ENCODE results near the gene HLF. TPM values are rescaled to one million over a fixed set of nuclear protein-coding genes. Genes with fewer than 3 reads are reported as not detected.

HLF gene
- total RNA-seq, 1 experiment from 2014 or later: 0.02 TPM

DNA sequence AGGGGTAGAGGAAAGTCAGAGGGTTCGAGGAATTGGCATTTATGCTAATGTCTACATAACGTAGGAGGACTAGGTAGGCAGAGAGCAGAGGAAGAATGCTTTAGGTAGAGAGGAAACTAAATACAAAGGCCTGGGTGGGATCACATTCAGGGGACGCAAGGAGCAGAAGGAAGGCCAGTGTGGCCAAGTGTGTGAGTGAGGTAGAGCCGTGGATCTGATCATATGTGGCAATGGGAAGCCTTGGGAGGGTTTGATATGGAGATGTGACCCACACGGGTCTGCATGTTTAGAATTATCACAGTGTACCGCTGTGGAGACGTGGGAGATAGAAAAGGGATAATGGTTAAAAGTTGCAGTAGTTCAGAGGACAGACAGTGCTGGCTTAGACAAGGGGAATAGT, 43.1 kb downstream of the HLF start:
- DNase-seq (ENCODE audit: low read depth): no peak

DNA sequence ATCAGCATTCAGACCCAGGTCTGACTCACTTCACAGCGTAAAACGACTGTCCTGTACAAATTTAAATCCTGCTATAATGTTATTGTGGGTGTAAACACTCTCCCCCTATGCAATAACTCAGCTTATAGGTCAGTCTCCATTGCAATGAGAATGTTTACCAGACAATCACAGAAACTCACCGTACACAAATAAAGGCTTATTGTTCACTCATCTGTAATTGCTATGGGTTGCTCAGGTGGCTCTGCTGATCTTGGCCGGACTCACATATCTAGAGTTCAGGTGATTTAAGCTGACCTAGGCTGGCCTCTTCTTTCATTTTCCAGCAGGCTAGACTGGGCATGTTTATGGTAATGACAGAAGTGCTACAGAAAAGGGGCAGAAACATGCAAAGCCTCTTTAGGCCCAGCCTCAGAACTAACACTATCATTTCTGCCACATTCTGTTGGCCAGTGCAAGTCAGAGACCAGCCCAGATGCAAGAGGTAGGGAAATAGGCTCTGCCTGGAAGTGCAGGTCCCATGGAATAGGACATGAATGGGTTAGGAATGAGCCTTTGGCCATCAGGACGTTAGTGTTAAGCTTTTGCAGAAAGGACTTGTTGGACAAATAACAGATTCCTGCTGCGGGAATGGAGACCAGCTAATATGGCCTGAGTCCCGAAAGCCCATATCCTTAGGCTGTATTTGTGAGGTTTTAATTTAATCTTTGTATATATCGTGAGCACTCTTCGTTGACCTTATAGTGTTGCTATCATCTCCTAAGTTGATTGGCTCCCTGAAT, 44.0 kb downstream of the HLF start:
- no peak for DNase-seq (ENCODE audit: low read depth)

DNA sequence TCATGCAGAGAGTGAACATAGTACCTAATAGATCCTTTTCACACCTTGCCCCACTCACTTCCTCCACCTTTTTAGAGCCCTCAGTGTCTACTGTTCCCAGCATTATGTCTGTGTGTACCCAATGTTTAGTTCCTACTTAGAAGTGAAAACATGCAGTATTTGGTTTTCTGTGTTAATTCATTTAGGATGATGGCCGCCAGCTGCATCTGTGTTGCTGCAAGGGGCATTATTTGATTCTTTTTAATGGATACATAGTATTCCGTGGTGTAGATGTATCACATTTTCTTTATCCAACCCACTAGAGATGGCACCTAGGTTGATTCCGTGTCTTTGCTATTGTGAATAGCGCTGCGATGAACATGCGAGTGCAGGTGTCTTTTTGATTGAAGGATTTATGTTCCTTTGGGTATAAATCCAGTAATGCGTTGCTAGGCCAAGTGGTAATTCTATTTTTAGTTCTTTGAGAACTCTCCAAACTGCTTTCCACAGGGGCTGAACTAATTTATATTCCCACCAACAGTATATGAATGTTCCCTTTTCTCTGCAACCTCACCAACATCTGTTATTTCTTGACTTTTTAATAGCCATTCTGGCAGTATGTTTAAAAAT, 47.1 kb downstream of the HLF start:
- DNase-seq (ENCODE audit: low read depth): no peak

DNA sequence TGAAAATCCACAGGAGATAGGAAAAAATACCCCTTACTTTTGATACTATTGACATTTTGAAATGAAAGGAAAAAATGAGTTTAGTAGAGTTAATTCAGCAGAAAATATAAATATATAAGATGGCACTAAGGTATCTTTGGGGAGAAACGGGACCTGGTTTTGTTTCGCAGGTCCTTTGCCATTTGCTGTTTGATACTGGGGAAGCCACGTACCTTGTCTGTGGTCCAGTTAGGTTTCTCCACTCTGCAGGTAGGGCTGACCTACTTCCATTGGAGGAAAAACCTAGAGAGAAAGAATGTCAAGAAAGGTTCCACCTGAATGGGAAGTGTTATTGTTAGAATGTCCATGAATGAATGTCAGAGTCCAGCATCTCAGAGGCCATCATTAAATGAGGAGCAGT, 48.1 kb downstream of the HLF start:
- DNase-seq (ENCODE audit: low read depth): no peak

DNA sequence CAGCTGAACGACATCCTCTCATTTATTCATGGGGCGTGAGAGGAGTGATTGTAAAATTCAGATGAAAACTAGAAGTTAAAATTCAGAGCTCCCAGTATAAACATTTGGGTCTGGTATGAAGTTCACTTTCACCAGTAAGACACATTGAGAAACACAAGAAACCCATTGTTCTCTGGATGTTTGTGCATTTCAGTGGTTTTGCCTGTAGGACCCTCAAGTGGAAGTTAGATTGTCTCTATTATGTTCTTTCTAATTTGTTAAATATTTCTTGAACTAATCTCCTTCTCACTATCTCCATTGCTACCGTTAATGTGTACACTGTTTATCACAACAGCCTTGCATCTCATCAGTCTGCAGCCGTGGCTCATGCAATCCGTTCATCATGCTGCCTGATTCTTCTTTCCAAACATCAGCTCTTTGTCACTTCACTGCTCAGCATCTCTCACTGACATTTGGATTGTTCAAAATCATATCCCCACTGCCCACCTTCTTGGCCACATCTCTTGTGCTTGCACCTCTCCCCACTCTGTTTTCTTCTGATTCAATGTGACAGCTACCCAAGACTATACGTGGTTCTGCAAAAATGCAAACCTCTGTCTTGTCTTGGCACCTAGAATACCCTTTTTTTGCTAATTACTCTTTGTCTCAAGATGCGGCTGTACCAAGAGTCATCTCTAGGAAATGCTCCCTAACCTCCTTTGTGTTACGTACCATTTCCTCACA, 49.5 kb downstream of the HLF start:
- no peak for DNase-seq (ENCODE audit: low read depth)

DNA sequence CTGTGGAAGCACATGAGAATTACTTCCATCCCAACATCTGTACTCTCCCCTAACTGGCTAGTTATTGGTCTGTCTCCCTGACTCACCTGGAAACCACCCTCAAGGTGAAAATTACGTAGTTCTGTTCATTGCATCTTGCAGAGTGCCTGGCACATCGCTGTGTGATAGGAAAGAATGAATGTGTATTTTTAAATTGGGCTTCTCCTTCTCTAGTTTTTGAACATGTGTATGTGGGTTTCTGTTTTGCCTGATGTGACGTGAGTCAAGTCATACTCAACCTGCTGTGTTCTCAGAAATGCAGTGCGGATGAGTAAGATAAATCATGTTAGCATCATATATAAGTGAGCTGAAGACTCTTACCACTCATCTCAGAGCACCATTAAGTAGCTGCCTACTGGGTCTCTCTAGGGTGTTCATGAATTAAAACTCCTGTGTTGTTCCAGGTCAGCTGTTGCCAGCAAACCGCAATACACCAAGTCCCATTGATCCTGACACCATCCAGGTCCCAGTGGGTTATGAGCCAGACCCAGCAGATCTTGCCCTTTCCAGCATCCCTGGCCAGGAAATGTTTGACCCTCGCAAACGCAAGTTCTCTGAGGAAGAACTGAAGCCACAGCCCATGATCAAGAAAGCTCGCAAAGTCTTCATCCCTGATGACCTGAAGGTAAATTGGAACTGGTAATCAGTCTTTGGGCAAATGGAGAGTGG, 50.2 kb downstream of the HLF start:
- no peak for DNase-seq (ENCODE audit: low read depth)

DNA sequence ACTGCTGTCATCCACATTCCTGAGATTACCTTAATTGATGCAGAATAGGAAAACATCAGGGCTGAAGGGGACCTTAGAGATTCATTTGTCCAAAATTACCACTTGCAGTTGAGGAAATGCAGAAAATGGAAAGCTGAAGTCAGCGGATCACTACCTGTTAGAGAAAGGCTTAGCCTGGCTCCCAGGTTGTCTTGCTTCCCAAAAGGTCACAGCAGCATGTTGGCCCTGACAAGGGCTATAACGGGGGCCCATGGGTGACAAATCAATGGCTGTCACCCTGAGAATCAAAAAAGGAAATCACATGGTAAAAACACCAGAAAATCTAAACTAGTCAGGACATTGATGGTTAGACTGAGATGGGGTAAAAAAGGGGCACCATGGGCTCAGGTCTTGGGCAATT, 51.7 kb downstream of the HLF start:
- DNase-seq (ENCODE audit: low read depth): no peak

DNA sequence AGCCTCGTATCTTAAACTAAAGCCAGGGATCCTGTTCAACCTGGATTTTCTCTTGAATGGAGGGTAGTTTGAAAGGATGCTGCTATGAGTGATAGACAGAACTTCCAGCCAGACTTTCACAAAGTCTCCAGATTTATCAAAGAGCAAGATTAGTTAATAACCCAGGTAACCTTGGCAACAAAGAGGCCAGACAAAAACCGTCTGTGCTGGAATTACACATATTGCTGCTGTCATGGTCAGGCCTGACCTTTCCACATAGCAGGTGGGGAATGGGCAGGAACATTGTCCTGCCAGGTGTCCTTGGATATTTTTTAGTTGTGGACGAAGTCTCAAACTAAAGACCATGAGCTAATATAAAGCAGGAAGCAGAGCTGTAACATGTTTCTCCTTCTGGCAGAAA, 52.5 kb downstream of the HLF start:
- no peak for DNase-seq (ENCODE audit: low read depth)

DNA sequence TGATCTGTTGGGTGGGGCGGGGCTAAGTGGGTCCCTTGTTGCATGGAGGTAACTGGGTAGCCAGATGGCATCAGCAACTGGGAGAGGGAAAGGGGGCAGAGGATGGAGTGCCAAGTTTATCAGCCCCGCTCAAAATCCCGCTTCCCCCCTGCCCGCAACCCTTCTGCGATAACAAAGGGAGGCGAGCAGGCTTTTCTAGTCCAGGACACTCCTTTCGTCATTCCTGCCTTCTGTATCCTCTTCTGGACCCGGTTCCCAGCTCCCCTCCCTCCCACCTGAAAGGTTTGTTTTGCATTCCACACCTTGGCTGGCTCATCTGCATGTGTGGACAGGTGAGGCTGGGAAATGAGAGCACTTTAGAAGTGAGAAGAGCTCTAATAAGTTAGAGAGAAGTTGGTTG, 53.3 kb downstream of the HLF start:
- DNase-seq (ENCODE audit: low read depth): no peak

DNA sequence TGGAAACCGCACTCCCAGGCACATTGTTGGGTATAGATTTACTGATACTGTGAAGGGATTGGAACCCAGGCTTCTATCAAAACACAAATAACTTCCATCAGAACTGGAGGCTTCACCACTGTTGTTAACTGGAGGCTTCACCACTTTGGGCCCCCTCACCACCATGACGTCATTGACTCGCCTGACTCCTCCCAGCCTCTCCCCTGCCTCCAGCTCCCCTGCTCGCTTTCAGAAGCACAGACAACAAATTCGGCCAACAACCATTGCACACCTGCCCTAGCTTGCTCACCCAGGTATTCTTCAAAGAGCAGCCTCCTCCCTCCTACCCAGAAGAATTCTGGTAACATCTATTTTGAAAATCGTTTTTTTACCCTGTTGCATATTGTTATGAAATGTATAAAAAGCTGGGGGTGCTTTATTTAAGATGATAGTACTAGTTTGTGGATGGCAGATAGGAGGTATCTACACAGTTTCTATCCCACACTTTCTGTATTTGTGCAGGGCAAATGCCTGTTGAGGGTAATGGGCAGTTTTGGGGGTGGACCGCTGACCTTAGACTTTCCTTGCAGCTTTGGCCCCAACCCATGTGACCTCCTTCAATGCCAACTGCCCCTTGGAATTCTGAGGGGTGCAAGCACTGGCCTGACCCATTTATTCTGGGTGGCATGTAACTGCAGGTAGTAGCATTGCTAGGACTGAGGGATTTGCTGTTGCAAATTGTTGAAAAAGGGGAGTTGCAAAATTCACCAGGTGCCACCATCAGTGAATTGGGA, 54.1 kb downstream of the HLF start:
- DNase-seq (ENCODE audit: low read depth): no peak

DNA sequence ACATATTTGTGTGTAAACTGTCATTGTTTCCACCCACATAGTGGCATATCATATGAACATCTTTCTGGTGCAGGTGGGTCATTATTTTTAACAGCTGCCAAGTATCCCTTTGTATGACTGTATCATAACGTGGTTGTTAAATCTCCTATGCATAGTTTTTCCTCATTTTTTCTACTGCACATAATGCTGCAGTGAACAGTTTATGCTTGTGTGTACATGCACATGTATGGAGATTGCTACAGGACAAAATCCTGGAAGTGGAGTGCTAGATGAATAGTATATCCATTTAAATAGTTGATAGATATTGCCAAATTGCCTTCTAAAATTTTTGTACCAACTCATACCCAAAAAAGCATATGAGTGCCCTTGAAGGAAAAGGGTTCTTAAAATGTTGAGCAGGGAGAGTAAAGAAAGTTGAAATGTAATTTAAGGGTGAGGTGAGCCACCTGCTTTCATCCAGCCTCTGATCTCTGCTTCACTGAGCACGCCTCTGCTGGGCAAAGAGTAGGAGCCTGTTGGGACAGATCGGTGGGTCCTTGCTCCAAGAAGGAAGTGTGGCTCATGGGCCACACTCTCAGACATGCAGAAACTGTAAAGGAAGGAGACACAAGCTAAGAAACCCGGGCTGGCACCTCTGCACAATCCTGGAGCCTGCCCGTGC, 55.3 kb downstream of the HLF start:
- no peak for DNase-seq (ENCODE audit: low read depth)

DNA sequence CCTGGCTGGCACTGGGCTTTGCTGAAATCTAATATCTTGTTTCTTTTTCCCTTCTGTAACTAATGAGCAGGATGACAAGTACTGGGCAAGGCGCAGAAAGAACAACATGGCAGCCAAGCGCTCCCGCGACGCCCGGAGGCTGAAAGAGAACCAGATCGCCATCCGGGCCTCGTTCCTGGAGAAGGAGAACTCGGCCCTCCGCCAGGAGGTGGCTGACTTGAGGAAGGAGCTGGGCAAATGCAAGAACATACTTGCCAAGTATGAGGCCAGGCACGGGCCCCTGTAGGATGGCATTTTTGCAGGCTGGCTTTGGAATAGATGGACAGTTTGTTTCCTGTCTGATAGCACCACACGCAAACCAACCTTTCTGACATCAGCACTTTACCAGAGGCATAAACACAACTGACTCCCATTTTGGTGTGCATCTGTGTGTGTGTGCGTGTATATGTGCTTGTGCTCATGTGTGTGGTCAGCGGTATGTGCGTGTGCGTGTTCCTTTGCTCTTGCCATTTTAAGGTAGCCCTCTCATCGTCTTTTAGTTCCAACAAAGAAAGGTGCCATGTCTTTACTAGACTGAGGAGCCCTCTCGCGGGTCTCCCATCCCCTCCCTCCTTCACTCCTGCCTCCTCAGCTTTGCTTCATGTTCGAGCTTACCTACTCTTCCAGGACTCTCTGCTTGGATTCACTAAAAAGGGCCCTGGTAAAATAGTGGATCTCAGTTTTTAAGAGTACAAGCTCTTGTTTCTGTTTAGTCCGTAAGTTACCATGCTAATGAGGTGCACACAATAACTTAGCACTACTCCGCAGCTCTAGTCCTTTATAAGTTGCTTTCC, 56.0 kb downstream of the HLF start:
- DNase-seq (ENCODE audit: low read depth): no peak

DNA sequence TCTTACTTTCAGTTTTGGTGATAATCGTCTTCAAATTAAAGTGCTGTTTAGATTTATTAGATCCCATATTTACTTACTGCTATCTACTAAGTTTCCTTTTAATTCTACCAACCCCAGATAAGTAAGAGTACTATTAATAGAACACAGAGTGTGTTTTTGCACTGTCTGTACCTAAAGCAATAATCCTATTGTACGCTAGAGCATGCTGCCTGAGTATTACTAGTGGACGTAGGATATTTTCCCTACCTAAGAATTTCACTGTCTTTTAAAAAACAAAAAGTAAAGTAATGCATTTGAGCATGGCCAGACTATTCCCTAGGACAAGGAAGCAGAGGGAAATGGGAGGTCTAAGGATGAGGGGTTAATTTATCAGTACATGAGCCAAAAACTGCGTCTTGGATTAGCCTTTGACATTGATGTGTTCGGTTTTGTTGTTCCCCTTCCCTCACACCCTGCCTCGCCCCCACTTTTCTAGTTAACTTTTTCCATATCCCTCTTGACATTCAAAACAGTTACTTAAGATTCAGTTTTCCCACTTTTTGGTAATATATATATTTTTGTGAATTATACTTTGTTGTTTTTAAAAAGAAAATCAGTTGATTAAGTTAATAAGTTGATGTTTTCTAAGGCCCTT, 56.8 kb downstream of the HLF start:
- DNase-seq (ENCODE audit: low read depth): no peak

DNA sequence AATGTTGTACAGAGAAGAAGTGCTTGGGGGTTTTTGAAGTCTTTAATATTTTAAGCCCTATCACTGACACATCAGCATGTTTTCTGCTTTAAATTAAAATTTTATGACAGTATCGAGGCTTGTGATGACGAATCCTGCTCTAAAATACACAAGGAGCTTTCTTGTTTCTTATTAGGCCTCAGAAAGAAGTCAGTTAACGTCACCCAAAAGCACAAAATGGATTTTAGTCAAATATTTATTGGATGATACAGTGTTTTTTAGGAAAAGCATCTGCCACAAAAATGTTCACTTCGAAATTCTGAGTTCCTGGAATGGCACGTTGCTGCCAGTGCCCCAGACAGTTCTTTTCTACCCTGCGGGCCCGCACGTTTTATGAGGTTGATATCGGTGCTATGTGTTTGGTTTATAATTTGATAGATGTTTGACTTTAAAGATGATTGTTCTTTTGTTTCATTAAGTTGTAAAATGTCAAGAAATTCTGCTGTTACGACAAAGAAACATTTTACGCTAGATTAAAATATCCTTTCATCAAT, 57.8 kb downstream of the HLF start:
- no peak for DNase-seq (ENCODE audit: low read depth)

DNA sequence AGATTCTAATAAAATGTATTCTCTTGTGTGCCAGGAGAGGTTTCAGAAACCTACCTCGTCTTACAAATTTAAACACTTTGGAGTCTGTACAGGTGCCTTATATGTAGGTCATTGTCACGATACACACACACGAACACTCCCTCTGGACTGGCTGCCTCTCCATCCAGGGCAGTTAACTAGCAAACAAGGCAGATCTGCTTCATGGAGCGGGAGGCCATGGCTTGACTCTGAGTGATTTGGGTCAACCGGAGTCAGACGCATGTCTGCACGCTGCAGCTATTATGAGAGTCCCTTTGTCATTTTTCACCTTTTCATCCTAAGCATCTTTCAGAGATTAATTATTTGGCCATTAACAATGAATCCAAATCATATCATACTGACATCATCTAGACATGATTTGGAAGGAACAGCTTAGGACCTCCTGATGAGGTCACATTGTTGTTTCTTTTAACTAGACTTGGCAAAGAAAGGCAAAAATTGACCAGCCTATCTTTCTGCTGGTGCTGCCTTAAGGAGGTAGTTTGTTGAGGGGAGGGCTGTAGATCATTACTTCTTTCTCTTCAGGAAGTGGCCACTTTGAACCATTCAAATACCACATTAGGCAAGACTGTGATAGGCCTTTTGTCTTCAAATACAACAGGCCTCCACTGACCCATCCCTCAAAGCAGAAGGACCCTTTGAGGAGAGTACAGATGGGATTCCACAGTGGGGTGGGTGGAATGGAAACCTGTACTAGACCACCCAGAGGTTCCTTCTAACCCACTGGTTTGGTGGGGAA, 58.9 kb downstream of the HLF start:
- no peak for DNase-seq (ENCODE audit: low read depth)

DNA sequence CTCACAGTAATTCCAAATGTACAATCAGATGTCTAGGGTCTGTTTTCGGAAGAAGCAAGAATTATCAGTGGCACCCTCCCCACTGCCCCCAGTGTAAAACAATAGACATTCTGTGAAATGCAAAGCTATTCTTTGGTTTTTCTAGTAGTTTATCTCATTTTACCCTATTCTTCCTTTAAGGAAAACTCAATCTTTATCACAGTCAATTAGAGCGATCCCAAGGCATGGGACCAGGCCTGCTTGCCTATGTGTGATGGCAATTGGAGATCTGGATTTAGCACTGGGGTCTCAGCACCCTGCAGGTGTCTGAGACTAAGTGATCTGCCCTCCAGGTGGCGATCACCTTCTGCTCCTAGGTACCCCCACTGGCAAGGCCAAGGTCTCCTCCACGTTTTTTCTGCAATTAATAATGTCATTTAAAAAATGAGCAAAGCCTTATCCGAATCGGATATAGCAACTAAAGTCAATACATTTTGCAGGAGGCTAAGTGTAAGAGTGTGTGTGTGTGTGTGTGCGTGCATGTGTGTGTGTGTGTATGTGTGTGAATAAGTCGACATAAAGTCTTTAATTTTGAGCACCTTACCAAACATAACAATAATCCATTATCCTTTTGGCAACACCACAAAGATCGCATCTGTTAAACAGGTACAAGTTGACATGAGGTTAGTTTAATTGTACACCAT, 59.7 kb downstream of the HLF start:
- no peak for DNase-seq (ENCODE audit: low read depth)

DNA sequence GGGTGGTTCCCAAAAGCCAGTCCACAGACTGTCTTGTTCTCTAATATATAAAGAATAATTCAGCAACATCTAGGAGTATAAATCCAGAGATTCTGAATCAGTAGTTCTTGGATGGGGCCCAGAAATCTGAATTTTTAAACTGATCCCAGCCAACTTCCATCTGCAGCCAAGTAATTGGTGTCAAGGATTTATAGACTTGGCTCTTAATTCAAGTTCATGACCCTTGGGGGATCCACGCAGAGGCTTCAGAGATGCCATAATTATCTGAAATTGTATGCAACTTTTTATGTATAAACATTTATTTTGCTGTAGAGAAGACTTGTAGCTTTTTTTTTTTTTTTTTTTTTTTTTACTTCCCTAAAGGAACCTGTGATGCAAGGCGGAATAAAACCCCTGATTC, 60.6 kb downstream of the HLF start:
- no peak for DNase-seq (ENCODE audit: low read depth)

DNA sequence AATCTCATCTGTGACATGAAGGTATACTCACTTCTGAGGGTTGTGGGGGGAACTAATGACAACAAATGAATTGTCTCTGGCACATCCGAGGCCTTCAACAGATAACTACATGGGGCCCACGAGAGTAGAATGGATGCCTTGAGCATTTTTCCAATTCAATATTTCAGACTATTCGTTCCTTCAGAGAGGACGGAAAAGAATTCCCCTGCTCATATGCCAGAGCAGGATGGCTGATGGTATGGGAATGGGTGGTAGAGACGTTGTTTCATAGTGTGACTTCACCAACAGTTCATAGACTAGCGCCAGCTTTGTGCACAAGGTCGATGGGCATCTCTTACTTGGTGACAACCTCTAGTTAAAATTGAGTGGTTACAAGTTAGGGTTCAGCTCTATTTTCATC, 61.3 kb downstream of the HLF start:
- DNase-seq (ENCODE audit: low read depth): no peak

All from HT1080 (cell line).